D721Med (cell line): ENCODE data around the gene ATP8B2.
A peak's percentile ranks its signal among the peaks of the same experiment; 100 is the strongest.
"Not testable (repeated sequence)": the region's sequence is repeated elsewhere in the genome, so short reads cannot be mapped to it uniquely, and the experiment has no call there.

ENCODE experiments used
- DNase-seq: peaks from one replicate; pipeline ENCODE4 v3.0.0; 2011; ENCODE audit warnings: low spot score; ENCODE audit not compliant: insufficient read length
- FAIRE-seq: peaks from 2 replicates; lab custom pipeline; 2011; peaks lifted over from hg19 to GRCh38; lab: Jason Lieb, UNC
- CTCF ChIP-seq: IDR thresholded peaks from 2 replicates; pipeline ENCODE4 v1.5.1; 2012; ENCODE audit warnings: mild to moderate bottlenecking, control low read depth; ENCODE audit not compliant: insufficient read depth; ENCODE audit errors: missing control alignments

ATP8B2 gene

GRCh38 chr1:154352581-154353459 lies 27.5 kb downstream of the ATP8B2 start:
- DNase-seq (no peak), FAIRE-seq (no peak)
- peak; percentile 15 for TF ChIP-seq CTCF

GRCh38 chr1:154353460-154353904 lies 28.2 kb downstream of the ATP8B2 start:
- peak; percentile 26 for TF ChIP-seq CTCF
- DNase-seq = no peak
- FAIRE-seq = no peak

GRCh38 chr1:154353966-154354365 lies 28.6 kb downstream of the ATP8B2 start:
- DNase-seq (no peak), FAIRE-seq (no peak)
- no peak for TF ChIP-seq CTCF

- FAIRE-seq (no peak), DNase-seq (no peak)
- TF ChIP-seq CTCF = no peak
Measured at GRCh38 chr1:154358519-154358918, 33.2 kb downstream of the ATP8B2 start.

GRCh38 chr1:154360288-154360687 lies 35.0 kb downstream of the ATP8B2 start:
- DNase-seq (no peak), FAIRE-seq (no peak)
- no peak for TF ChIP-seq CTCF

GRCh38 chr1:154360881-154361280 lies 35.6 kb downstream of the ATP8B2 start:
- FAIRE-seq, DNase-seq: not testable (repeated sequence)

- FAIRE-seq (no peak), DNase-seq (no peak)
- no peak for TF ChIP-seq CTCF
Measured at GRCh38 chr1:154361357-154361756, 36.0 kb downstream of the ATP8B2 start.
